Liver (tissue), 9 donors: ENCODE data around the gene OGFOD3. TPM values are rescaled to one million over a fixed set of nuclear protein-coding genes. Genes with fewer than 3 reads are reported as not detected.

Experiments used
- DNase-seq: peaks from one replicate; pipeline ENCODE4 v3.0.0-alpha.2; 2017; ENCODE audit warnings: low spot score
- H3K27ac ChIP-seq, 2 donors: one replicate each; pipeline ENCODE4 v1.7.0; 2013; ENCODE audit warnings: inconsistent platforms in 2 of 2, low read length in 2 of 2, control low read depth in 1 of 2, low read depth in 1 of 2, mild to moderate bottlenecking in 1 of 2
- H3K27me3 ChIP-seq, 4 donors: one replicate each; pipeline versions ENCODE4 v1.6.1 to v1.7.0; 2013; ENCODE audit warnings: low read length in 3 of 4, inconsistent platforms in 1 of 4, mild to moderate bottlenecking in 1 of 4, moderate library complexity in 1 of 4; ENCODE audit not compliant: control insufficient read depth in 4 of 4, insufficient read depth in 4 of 4
- H3K36me3 ChIP-seq, 4 donors: one replicate each; pipeline versions ENCODE4 v1.6.1 to v1.7.0; 2013; ENCODE audit warnings: low read length in 3 of 4, mild to moderate bottlenecking in 3 of 4, low read depth in 1 of 4, moderate library complexity in 1 of 4; ENCODE audit not compliant: control insufficient read depth in 4 of 4, insufficient read depth in 3 of 4
- H3K4me1 ChIP-seq, 4 donors: one replicate each; pipeline versions ENCODE4 v1.6.1 to v1.7.0; 2013; ENCODE audit warnings: low read length in 3 of 4, mild to moderate bottlenecking in 3 of 4, moderate library complexity in 1 of 4; ENCODE audit not compliant: control insufficient read depth in 4 of 4, insufficient read depth in 4 of 4
- H3K4me3 ChIP-seq, 3 donors: one replicate each; pipeline versions ENCODE4 v1.6.1 to v1.7.0; 2013; ENCODE audit warnings: low read length in 3 of 3, control low read depth in 1 of 3, low read depth in 1 of 3, mild to moderate bottlenecking in 1 of 3
- H3K9ac ChIP-seq, 2 donors: one replicate each; pipeline ENCODE4 v1.7.0; 2013; ENCODE audit warnings: low read length in 2 of 2, mild to moderate bottlenecking in 2 of 2, moderate library complexity in 2 of 2, control low read depth in 1 of 2, low read depth in 1 of 2
- H3K9me3 ChIP-seq, 4 donors: one replicate each; pipeline versions ENCODE4 v1.6.1 to v1.7.0; 2013; ENCODE audit warnings: low read length in 3 of 4; ENCODE audit not compliant: control insufficient read depth in 4 of 4
- FOXA1 ChIP-seq: IDR thresholded peaks from 2 replicates; pipeline ENCODE4 v1.6.1; 2016; ENCODE audit warnings: antibody characterized with exemption
- FOXA2 ChIP-seq: IDR thresholded peaks from 2 replicates; pipeline ENCODE4 v1.6.1; 2016; ENCODE audit warnings: antibody characterized with exemption
- GABPA ChIP-seq, 2 donors: IDR thresholded peaks in 1 of 2; conservative IDR thresholded peaks in 1 of 2; 2 replicates each; pipeline ENCODE4 v1.6.1; 2016; ENCODE audit warnings: antibody characterized with exemption in 2 of 2, mild to moderate bottlenecking in 1 of 2, moderate library complexity in 1 of 2
- HNF4A ChIP-seq, 2 donors: conservative IDR thresholded peaks; 2 replicates each; pipeline ENCODE4 v1.6.1; 2016; ENCODE audit warnings: antibody characterized with exemption in 2 of 2, mild to moderate bottlenecking in 2 of 2
- JUND ChIP-seq, 2 donors: IDR thresholded peaks; 2 replicates each; pipeline ENCODE4 v1.6.1; 2016; ENCODE audit warnings: antibody characterized with exemption in 2 of 2
- NR2F2 ChIP-seq: IDR thresholded peaks from 2 replicates; pipeline ENCODE4 v1.6.1; 2016; ENCODE audit warnings: antibody characterized with exemption
- RXRA ChIP-seq, 2 donors: IDR thresholded peaks; 2 replicates each; pipeline ENCODE4 v1.6.1; 2017 to 2018; ENCODE audit warnings: antibody characterized with exemption in 2 of 2, mild to moderate bottlenecking in 1 of 2
- SP1 ChIP-seq: IDR thresholded peaks from 2 replicates; pipeline ENCODE4 v1.6.1; 2018; ENCODE audit warnings: antibody characterized with exemption, mild to moderate bottlenecking
- TAF1 ChIP-seq: conservative IDR thresholded peaks from 2 replicates; pipeline ENCODE4 v1.6.1; 2016; ENCODE audit warnings: antibody characterized with exemption, mild to moderate bottlenecking
- YY1 ChIP-seq: IDR thresholded peaks from 2 replicates; pipeline ENCODE4 v1.6.1; 2016; ENCODE audit warnings: antibody characterized with exemption, mild to moderate bottlenecking
- WGBS: extraction: QIAGEN DNeasy Blood & Tissue Kit; methylation state at CpG from one replicate; pipeline ENCODE4 v1.1.7; 2013; 5-methylcytosine and 5-hydroxymethylcytosine counted together
- polyA plus RNA-seq, 2 donors: library from polyadenylated mRNA; stranded (reverse) in 1 of 2; unstranded in 1 of 2; fragments of 200-250 nt in 1 of 2; fragments of >200 nt in 1 of 2; fragmentation: Nextera tagmentation in 1 of 2; extraction: Ambion mirVana in 1 of 2; gene quantifications; one replicate each; pipeline versions ENCODE4 v1.2.1 to v1.2.3, GENCODE V29; 2013 to 2015
- total RNA-seq, 2 donors: library from RNA; depleted of rRNA; stranded (reverse); fragments of >200 nt; gene quantifications; one replicate each; pipeline ENCODE4 v1.2.3, GENCODE V29; 2014
- TF ChIP-seq, protein P1 (sequence below): IDR thresholded peaks from 2 replicates; pipeline ENCODE4 v1.6.1; 2016; ENCODE audit warnings: antibody characterized with exemption
- TF ChIP-seq, protein P2 (sequence below): fragments of 150-350 bp; IDR thresholded peaks from 2 replicates; pipeline ENCODE4 v1.5.1; 2017; ENCODE audit warnings: improper control_type of control experiment, low read depth, low read length; ENCODE audit not compliant: missing input control
- TF ChIP-seq, protein P3 (sequence below): IDR thresholded peaks from 2 replicates; pipeline ENCODE4 v1.6.1; 2016; ENCODE audit warnings: antibody characterized with exemption, mild to moderate bottlenecking
- TF ChIP-seq, protein P4 (sequence below): IDR thresholded peaks from 2 replicates; pipeline ENCODE4 v1.6.1; 2016; ENCODE audit warnings: antibody characterized with exemption
- TF ChIP-seq, protein P5 (sequence below): IDR thresholded peaks from 2 replicates; pipeline ENCODE4 v1.6.1; 2016; ENCODE audit warnings: antibody characterized with exemption
- donor health status: healthy.
- donor health status: healthy.
- donor health status: healthy.
- donor health status: healthy.
- donor health status: healthy.

OGFOD3 gene
- total and polyA plus RNA-seq, 4 donors = 15.0 to 23.2 (median 18.5) TPM

DNA sequence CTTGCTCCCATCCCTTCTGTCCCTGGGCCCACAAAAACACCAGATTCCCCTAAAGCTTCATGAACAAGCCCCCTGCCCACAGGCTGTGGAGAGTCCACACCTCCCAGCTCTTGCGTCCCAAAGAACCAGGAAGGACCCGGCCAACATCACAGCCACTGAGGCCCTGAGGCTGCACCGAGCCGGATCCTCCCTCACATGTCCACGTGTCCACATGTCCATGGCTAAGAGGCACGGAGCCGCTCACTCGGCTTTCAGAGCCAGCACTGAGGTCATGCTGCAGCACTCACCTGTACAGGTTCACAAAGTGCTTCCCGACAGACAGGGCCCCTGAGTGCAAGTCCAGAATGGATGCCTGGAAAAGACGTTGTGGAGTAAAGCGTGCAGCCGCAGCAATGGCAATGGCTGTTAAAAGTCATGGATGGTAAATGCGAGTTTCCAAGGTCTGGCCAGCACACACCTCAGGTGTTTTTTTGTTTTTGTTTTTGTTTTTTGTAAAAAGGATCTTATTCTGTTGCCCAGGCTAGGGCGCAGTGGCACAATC is 12.2 kb downstream of the OGFOD3 start:
- DNase-seq = no peak
- Histone ChIP-seq H3K4me1 (peaks cover 0 to 4% (median 2%) of the 10 kb centered on the region in 4 donors), H3K36me3 (peaks cover 0 to 16% (median 3%) of the 10 kb centered on the region in 4 donors), H3K27ac (no peak overlapping the region), H3K9me3 (no peaks in the 10 kb centered on the region), H3K9ac (no peak overlapping the region), H3K4me3 (no peak overlapping the region), H3K27me3 (no peaks in the 10 kb centered on the region)
- 97% methylated on average over 14 of the region's 14 CpGs for WGBS
- TF ChIP-seq FOXA1 (no peak), YY1 (no peak)
- TF ChIP-seq, protein P1, sequence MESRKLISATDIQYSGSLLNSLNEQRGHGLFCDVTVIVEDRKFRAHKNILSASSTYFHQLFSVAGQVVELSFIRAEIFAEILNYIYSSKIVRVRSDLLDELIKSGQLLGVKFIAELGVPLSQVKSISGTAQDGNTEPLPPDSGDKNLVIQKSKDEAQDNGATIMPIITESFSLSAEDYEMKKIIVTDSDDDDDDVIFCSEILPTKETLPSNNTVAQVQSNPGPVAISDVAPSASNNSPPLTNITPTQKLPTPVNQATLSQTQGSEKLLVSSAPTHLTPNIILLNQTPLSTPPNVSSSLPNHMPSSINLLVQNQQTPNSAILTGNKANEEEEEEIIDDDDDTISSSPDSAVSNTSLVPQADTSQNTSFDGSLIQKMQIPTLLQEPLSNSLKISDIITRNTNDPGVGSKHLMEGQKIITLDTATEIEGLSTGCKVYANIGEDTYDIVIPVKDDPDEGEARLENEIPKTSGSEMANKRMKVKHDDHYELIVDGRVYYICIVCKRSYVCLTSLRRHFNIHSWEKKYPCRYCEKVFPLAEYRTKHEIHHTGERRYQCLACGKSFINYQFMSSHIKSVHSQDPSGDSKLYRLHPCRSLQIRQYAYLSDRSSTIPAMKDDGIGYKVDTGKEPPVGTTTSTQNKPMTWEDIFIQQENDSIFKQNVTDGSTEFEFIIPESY = no peak

DNA sequence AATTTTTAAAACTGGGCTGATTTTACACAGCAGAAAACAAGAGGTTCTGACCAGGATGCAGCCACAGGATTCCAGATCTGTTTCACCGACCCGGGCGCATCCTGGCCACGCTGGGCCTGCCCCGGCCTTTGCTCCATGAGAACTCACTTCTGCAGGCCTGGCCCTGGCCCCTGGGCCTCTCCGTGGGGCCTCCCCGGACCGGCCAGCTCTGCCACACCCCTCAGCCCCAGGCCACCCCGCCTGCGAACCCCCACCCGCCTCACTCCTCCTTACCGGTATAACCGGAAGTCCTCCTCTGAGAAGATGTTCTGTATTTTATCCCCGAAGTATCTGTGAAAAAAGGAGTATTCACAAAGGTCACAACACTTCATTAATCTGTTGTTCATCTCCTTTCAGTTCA is 13.3 kb downstream of the OGFOD3 start:
- Histone ChIP-seq H3K4me1 (peaks cover 0 to 4% (median 2%) of the 10 kb centered on the region in 4 donors), H3K27me3 (no peaks in the 10 kb centered on the region), H3K27ac (no peak overlapping the region), H3K36me3 (peaks cover 0 to 16% (median 4%) of the 10 kb centered on the region in 4 donors), H3K9ac (no peak overlapping the region), H3K4me3 (no peak overlapping the region), H3K9me3 (no peaks in the 10 kb centered on the region)
- DNase-seq = no peak
- TF ChIP-seq TAF1 (no peak), JUND (IDR thresholded peaks at IDR 0.05) (no peak), GABPA (IDR thresholded peaks at IDR 0.05 in 1 of 2, conservative IDR thresholded peaks at IDR 0.05 in 1 of 2) (no peak), NR2F2 (no peak), RXRA (IDR thresholded peaks at IDR 0.05) (no peak), SP1 (no peak), HNF4A (conservative IDR thresholded peaks at IDR 0.05) (no peak), FOXA1 (no peak), FOXA2 (no peak)
- TF ChIP-seq, protein P2, sequence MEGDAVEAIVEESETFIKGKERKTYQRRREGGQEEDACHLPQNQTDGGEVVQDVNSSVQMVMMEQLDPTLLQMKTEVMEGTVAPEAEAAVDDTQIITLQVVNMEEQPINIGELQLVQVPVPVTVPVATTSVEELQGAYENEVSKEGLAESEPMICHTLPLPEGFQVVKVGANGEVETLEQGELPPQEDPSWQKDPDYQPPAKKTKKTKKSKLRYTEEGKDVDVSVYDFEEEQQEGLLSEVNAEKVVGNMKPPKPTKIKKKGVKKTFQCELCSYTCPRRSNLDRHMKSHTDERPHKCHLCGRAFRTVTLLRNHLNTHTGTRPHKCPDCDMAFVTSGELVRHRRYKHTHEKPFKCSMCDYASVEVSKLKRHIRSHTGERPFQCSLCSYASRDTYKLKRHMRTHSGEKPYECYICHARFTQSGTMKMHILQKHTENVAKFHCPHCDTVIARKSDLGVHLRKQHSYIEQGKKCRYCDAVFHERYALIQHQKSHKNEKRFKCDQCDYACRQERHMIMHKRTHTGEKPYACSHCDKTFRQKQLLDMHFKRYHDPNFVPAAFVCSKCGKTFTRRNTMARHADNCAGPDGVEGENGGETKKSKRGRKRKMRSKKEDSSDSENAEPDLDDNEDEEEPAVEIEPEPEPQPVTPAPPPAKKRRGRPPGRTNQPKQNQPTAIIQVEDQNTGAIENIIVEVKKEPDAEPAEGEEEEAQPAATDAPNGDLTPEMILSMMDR = no peak
- TF ChIP-seq, protein P3, sequence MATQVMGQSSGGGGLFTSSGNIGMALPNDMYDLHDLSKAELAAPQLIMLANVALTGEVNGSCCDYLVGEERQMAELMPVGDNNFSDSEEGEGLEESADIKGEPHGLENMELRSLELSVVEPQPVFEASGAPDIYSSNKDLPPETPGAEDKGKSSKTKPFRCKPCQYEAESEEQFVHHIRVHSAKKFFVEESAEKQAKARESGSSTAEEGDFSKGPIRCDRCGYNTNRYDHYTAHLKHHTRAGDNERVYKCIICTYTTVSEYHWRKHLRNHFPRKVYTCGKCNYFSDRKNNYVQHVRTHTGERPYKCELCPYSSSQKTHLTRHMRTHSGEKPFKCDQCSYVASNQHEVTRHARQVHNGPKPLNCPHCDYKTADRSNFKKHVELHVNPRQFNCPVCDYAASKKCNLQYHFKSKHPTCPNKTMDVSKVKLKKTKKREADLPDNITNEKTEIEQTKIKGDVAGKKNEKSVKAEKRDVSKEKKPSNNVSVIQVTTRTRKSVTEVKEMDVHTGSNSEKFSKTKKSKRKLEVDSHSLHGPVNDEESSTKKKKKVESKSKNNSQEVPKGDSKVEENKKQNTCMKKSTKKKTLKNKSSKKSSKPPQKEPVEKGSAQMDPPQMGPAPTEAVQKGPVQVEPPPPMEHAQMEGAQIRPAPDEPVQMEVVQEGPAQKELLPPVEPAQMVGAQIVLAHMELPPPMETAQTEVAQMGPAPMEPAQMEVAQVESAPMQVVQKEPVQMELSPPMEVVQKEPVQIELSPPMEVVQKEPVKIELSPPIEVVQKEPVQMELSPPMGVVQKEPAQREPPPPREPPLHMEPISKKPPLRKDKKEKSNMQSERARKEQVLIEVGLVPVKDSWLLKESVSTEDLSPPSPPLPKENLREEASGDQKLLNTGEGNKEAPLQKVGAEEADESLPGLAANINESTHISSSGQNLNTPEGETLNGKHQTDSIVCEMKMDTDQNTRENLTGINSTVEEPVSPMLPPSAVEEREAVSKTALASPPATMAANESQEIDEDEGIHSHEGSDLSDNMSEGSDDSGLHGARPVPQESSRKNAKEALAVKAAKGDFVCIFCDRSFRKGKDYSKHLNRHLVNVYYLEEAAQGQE = no peak
- TF ChIP-seq, protein P4, sequence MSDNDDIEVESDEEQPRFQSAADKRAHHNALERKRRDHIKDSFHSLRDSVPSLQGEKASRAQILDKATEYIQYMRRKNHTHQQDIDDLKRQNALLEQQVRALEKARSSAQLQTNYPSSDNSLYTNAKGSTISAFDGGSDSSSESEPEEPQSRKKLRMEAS = no peak
- TF ChIP-seq, protein P5, sequence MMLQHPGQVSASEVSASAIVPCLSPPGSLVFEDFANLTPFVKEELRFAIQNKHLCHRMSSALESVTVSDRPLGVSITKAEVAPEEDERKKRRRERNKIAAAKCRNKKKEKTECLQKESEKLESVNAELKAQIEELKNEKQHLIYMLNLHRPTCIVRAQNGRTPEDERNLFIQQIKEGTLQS = no peak
- WGBS = 95% methylated on average over 14 of the region's 14 CpGs
